HCT116 (cell line): Measurements from ENCODE around the gene NHERF2. TPM values are rescaled to one million over a fixed set of nuclear protein-coding genes. Genes with fewer than 3 reads are reported as not detected.

ENCODE experiments used
- ATAC-seq: fragments of 200-7000 bp; cut with Tn5 transposase; 2 replicates; pipeline ENCODE4 v1.9.1; 2020; ENCODE audit warnings: mild to moderate bottlenecking, moderate library complexity
- BruUV-seq: library from RNA; stranded (reverse); fragments of 400-500 nt; replicated peaks from 2 replicates; lab custom pipeline; 2021; lab: Mats Ljungman, UMichigan
- CTCF ChIA-PET: fragments of 300-600 bp; sonication (Branson Sonifier 250); formaldehyde crosslinking; loops from one replicate; lab custom pipeline; 2021; ENCODE audit warnings: antibody characterized with exemption; lab: Charles Lee
- POLR2A ChIA-PET: fragments of 300-600, 350-600 bp; sonication (Branson Sonifier 250); formaldehyde crosslinking; loops from one replicate; lab custom pipeline; 2021; ENCODE audit warnings: antibody characterized with exemption; lab: Charles Lee
- RAD21 ChIA-PET, 2 experiments: fragments of 300-600 bp; sonication (Branson Sonifier 250); formaldehyde crosslinking; loops; one replicate each; lab custom pipeline; 2023; ENCODE audit warnings: low total read pairs in 2 of 2; ENCODE audit not compliant: uncharacterized antibody in 2 of 2, unreplicated experiment in 2 of 2, low non-redundant PET in 1 of 2; lab: Charles Lee
- DNase-seq: peaks from one replicate; pipeline ENCODE4 v3.0.0-alpha.2; 2010; ENCODE audit warnings: low read depth, low spot score
- H2AFZ ChIP-seq: fragments of 200-600 bp; shearing (Covaris generic), sonication (generic); 2 replicates; pipeline ENCODE4 v1.6.1; 2017; ENCODE audit warnings: low read depth, mixed run types, mixed read lengths, antibody characterized with exemption, low read length; ENCODE audit not compliant: poor library complexity, severe bottlenecking
- H3K27ac ChIP-seq: 2 replicates; pipeline ENCODE4 v1.5.1; 2012; ENCODE audit warnings: low read depth, low read length
- H3K27me3 ChIP-seq: fragments of 200-600 bp; sonication (generic); 2 replicates; pipeline ENCODE4 v1.6.1; 2016; ENCODE audit warnings: mixed run types, low read length, mixed read lengths; ENCODE audit not compliant: insufficient read depth
- H3K36me3 ChIP-seq, 2 experiments: fragments of 200-500 bp in 1 of 2; fragments of 200-600 bp in 1 of 2; sonication (Bioruptor generic) in 1 of 2; sonication (generic) in 1 of 2; 2 replicates each; pipeline versions ENCODE4 v1.5.1 to v1.6.1; 2014 to 2016; ENCODE audit warnings: low read length in 2 of 2, inconsistent platforms in 1 of 2, mixed read lengths in 1 of 2, mixed run types in 1 of 2; ENCODE audit not compliant: insufficient read depth in 2 of 2, control insufficient read depth in 1 of 2
- H3K4me1 ChIP-seq, 2 experiments: fragments of 200-600 bp in 1 of 2; sonication (generic) in 1 of 2; 2 replicates each; pipeline versions ENCODE4 v1.5.1 to v1.6.1; 2012 to 2017; ENCODE audit warnings: low read length in 2 of 2, inconsistent platforms in 1 of 2, mild to moderate bottlenecking in 1 of 2, mixed read lengths in 1 of 2, mixed run types in 1 of 2, moderate library complexity in 1 of 2; ENCODE audit not compliant: insufficient read depth in 2 of 2, control insufficient read depth in 1 of 2
- H3K4me2 ChIP-seq: fragments of 200-600 bp; sonication (generic); 2 replicates; pipeline ENCODE4 v1.6.1; 2017; ENCODE audit warnings: mixed run types, low read length, mixed read lengths
- H3K4me3 ChIP-seq, 2 experiments: fragments of 200-600 bp in 1 of 2; sonication (generic) in 1 of 2; replicated peaks in 1 of 2; 2 replicates each; pipeline ENCODE4 v1.5.1; 2011 to 2016; ENCODE audit warnings: low read length in 2 of 2, control low read depth in 1 of 2, low read depth in 1 of 2, mild to moderate bottlenecking in 1 of 2, mixed read lengths in 1 of 2, mixed run types in 1 of 2
- H3K79me2 ChIP-seq: fragments of 200-600 bp; sonication (generic); 2 replicates; pipeline ENCODE4 v1.6.1; 2017; ENCODE audit warnings: mild to moderate bottlenecking, mixed run types, low read length, moderate library complexity, mixed read lengths; ENCODE audit not compliant: insufficient read depth
- H3K9ac ChIP-seq: fragments of 200-600 bp; sonication (generic); 2 replicates; pipeline ENCODE4 v1.6.1; 2016; ENCODE audit warnings: low read length, mixed read lengths
- H3K9me2 ChIP-seq: fragments of 200-600 bp; sonication (generic), shearing (Covaris generic); 2 replicates; pipeline ENCODE4 v1.6.1; 2017; ENCODE audit warnings: mixed run types, mild to moderate bottlenecking, moderate library complexity; ENCODE audit not compliant: insufficient read depth
- H3K9me3 ChIP-seq, 2 experiments: fragments of 200-500 bp in 1 of 2; fragments of 200-600 bp in 1 of 2; sonication (Bioruptor generic) in 1 of 2; sonication (generic) in 1 of 2; 2 replicates each; pipeline ENCODE4 v1.6.1; 2014 to 2017; ENCODE audit warnings: low read length in 2 of 2, mixed read lengths in 2 of 2, inconsistent platforms in 1 of 2, low read depth in 1 of 2, mild to moderate bottlenecking in 1 of 2, mixed run types in 1 of 2, moderate library complexity in 1 of 2; ENCODE audit not compliant: control insufficient read depth in 1 of 2, insufficient read depth in 1 of 2
- H4K20me1 ChIP-seq: fragments of 200-600 bp; sonication (generic), shearing (Covaris generic); 2 replicates; pipeline ENCODE4 v1.6.1; 2017; ENCODE audit warnings: mixed run types, mild to moderate bottlenecking, moderate library complexity; ENCODE audit not compliant: insufficient read depth
- CBX3 ChIP-seq: IDR thresholded peaks from 2 replicates; pipeline ENCODE4 v1.6.1; 2012; ENCODE audit warnings: low read depth
- CEBPB ChIP-seq: IDR thresholded peaks from 2 replicates; pipeline ENCODE4 v1.6.1; 2012; ENCODE audit warnings: low read depth
- EGR1 ChIP-seq: IDR thresholded peaks from 2 replicates; pipeline ENCODE4 v1.6.1; 2012; ENCODE audit warnings: low read depth
- FOSL1 ChIP-seq: IDR thresholded peaks from 2 replicates; pipeline ENCODE4 v1.6.1; 2012; ENCODE audit warnings: low read depth
- JUND ChIP-seq: IDR thresholded peaks from 2 replicates; pipeline ENCODE4 v1.6.1; 2012
- MAX ChIP-seq: IDR thresholded peaks from 2 replicates; pipeline ENCODE4 v1.6.1; 2012
- POLR2A ChIP-seq: IDR thresholded peaks from 2 replicates; pipeline ENCODE4 v1.7.0; 2011; ENCODE audit warnings: borderline replicate concordance; ENCODE audit not compliant: insufficient read depth, insufficient read length; ENCODE audit errors: extremely low read depth
- POLR2AphosphoS5 ChIP-seq: IDR thresholded peaks from 2 replicates; pipeline ENCODE4 v1.6.1; 2011; ENCODE audit warnings: mild to moderate bottlenecking, low read depth, low read length, moderate library complexity
- REST ChIP-seq: IDR thresholded peaks from 2 replicates; pipeline ENCODE4 v1.6.1; 2012; ENCODE audit warnings: low read depth
- TCF7L2 ChIP-seq: IDR thresholded peaks from 2 replicates; pipeline ENCODE4 v1.7.0; 2011; ENCODE audit warnings: borderline replicate concordance, inconsistent platforms; ENCODE audit not compliant: insufficient read depth, insufficient read length; ENCODE audit errors: extremely low read depth
- YY1 ChIP-seq: IDR thresholded peaks from 2 replicates; pipeline ENCODE4 v1.6.1; 2011; ENCODE audit warnings: low read length, low read depth, moderate library complexity, mild to moderate bottlenecking; ENCODE audit not compliant: insufficient replicate concordance; ENCODE audit errors: extremely low read depth
- intact Hi-C: fragments of 100-400 bp; cut with micrococcal nuclease; formaldehyde crosslinking; loops from 2 replicates; pipeline ENCODE4 v1.10.0; 2022
- total RNA-seq: library from RNA; stranded (reverse); gene quantifications from one replicate; pipeline ENCODE4 v1.2.1, GENCODE V29; 2021; ENCODE audit not compliant: unreplicated experiment
- TF ChIP-seq, protein P1 (sequence below): IDR thresholded peaks from 2 replicates; pipeline ENCODE4 v1.6.1; 2012

Gene NHERF2
- total RNA-seq, 1 experiment from 2014 or later: 58.4 TPM

DNA sequence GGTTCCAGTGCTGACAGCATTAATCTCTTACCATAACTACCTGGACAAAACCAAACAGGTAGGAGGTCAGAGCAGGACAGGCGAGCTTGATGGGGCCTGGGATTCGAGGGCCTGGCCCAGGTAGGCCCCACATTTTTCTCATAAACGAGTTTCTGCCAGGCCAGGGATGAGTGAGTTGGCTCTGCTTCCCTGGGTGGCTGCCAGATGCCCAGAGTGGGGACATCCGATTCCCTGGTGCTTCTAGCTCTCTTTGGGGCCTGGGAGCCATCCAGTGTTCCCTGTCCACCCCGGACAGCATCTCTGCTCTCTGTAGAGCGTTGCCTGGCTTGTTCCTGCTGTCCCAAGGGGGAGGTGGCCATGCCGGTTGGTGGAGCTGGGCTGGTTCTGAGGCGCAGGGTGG lies 46.2 kb downstream of the NHERF2 start:
- Histone ChIP-seq H3K9ac (no peak overlapping the region), H3K79me2 (no peaks in the 10 kb centered on the region)
- intact Hi-C loops: no loop called here
- TF ChIP-seq MAX (no peak), POLR2AphosphoS5 (no peak), REST (no peak), JUND (no peak), POLR2A (no peak), EGR1 (no peak)
- TF ChIP-seq, protein P1, sequence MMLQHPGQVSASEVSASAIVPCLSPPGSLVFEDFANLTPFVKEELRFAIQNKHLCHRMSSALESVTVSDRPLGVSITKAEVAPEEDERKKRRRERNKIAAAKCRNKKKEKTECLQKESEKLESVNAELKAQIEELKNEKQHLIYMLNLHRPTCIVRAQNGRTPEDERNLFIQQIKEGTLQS: no peak
- TF ChIP-seq, all 23 proteins: peak for 0
- H3K9me2 ChIP-seq: no peaks in the 10 kb centered on the region
- no peak overlapping the region for H3K27ac ChIP-seq
- RAD21 ChIA-PET: no interaction called here
- DNase-seq: no peak
- H3K9me3 ChIP-seq: no peaks in the 10 kb centered on the region
- H3K4me3 ChIP-seq: no peak overlapping the region
- POLR2A ChIA-PET: no interaction called here
- no peak for ATAC-seq
- no peak overlapping the region for H3K4me2 ChIP-seq
- BruUV-seq: no TSS peak
- H3K36me3 ChIP-seq: peaks cover 0 to 5% of the 10 kb centered on the region in 2 experiments; a peak in 2 of 4 replicates
- H2AFZ ChIP-seq: no peak overlapping the region
- no peaks in the 10 kb centered on the region for H3K4me1 ChIP-seq
- no peaks in the 10 kb centered on the region for H3K27me3 ChIP-seq
- no peaks in the 10 kb centered on the region for H4K20me1 ChIP-seq
- CTCF ChIA-PET: no interaction called here

DNA sequence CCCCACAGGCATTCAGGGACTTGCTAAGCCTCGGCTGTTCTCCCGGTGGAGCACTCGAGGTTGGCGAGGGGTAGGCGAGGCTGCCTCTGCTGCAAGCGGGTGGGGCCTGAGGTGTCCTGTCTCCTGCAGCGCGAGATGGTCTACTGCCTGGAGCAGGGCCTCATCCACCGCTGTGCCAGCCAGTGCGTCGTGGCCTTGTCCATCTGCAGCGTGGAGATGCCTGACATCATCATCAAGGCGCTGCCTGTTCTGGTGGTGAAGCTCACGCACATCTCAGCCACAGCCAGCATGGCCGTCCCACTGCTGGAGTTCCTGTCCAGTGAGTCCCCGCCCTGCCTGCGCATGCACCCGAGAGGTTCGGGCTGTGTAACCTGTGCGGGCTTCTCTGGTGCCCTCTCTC lies 47.4 kb downstream of the NHERF2 start:
- Histone ChIP-seq H3K4me2 (no peak overlapping the region), H3K9me2 (no peaks in the 10 kb centered on the region), H3K36me3 (peaks cover 0 to 2% of the 10 kb centered on the region in 2 experiments; a peak in 1 of 4 replicates), H3K79me2 (no peaks in the 10 kb centered on the region), H3K27ac (no peak overlapping the region), H4K20me1 (no peaks in the 10 kb centered on the region), H3K4me3 (no peak overlapping the region), H3K9ac (no peak overlapping the region), H2AFZ (no peak overlapping the region), H3K9me3 (no peaks in the 10 kb centered on the region), H3K4me1 (no peaks in the 10 kb centered on the region), H3K27me3 (no peaks in the 10 kb centered on the region)
- POLR2A ChIA-PET: no interaction called here
- intact Hi-C loops: no loop called here
- no peak for ATAC-seq
- TF ChIP-seq YY1 (no peak), TCF7L2 (no peak), CBX3 (no peak), CEBPB (no peak), FOSL1 (no peak)
- DNase-seq: no peak
- no TSS peak for BruUV-seq
- RAD21 ChIA-PET: no interaction called here
- CTCF ChIA-PET: no interaction called here
